ENCODE results near the gene LIN37. TPM values are rescaled to one million over a fixed set of nuclear protein-coding genes. Genes with fewer than 3 reads are reported as not detected.

Gene LIN37
- total and polyA plus RNA-seq, 2 experiments from 2014 or later = 12.0 to 13.6 TPM

GRCh38 chr19:35719402-35720162, 28.8 kb upstream of the LIN37 start:
- Histone ChIP-seq H3K9me2 (replicated peaks; ENCODE audit: insufficient read depth) (no peaks in the 10 kb centered on the region), H2AFZ (no peak overlapping the region), H3K27me3 (no peaks in the 10 kb centered on the region), H3K9me3 (ENCODE audit: low read depth) (no peaks in the 10 kb centered on the region), H3K4me3 (no peak overlapping the region), H3K4me2 (peak overlapping the region; percentile 87), H3K79me2 (peaks cover 49% of the 10 kb centered on the region), H3K27ac (peak overlapping the region; percentile 85), H3K4me1 (ENCODE audit: insufficient read depth) (peaks cover 15% of the 10 kb centered on the region), H3K36me3 (replicated peaks; ENCODE audit: insufficient read depth, low read depth) (no peaks in the 10 kb centered on the region), H4K20me1 (ENCODE audit: insufficient read depth, poor library complexity, severe bottlenecking) (peaks cover 25% of the 10 kb centered on the region)
- TF ChIP-seq CTCF (IDR thresholded peaks at IDR 0.05; ENCODE audit: poor library complexity) = no peak
- no peak for TF ChIP-seq EZH2 (IDR thresholded peaks at IDR 0.05; ENCODE audit: borderline replicate concordance)
- DNase-seq (ENCODE audit: low spot score) = no peak
- WGBS (ENCODE audit: low lambda C conversion rate, missing lambda C conversion rate) = 94% methylated on average over 28 of the region's 32 CpGs

GRCh38 chr19:35720163-35720524, 28.2 kb upstream of the LIN37 start:
- Histone ChIP-seq H3K79me2 (peaks cover 46% of the 10 kb centered on the region), H3K27me3 (no peaks in the 10 kb centered on the region), H4K20me1 (ENCODE audit: insufficient read depth, poor library complexity, severe bottlenecking) (peaks cover 25% of the 10 kb centered on the region), H3K9me3 (ENCODE audit: low read depth) (no peaks in the 10 kb centered on the region), H3K4me1 (ENCODE audit: insufficient read depth) (peaks cover 15% of the 10 kb centered on the region), H3K4me2 (no peak overlapping the region), H3K36me3 (replicated peaks; ENCODE audit: insufficient read depth, low read depth) (no peaks in the 10 kb centered on the region), H3K4me3 (no peak overlapping the region), H2AFZ (no peak overlapping the region), H3K27ac (no peak overlapping the region), H3K9me2 (replicated peaks; ENCODE audit: insufficient read depth) (no peaks in the 10 kb centered on the region)
- TF ChIP-seq CTCF (IDR thresholded peaks at IDR 0.05; ENCODE audit: poor library complexity) = no peak
- no peak for TF ChIP-seq EZH2phosphoT487 (IDR thresholded peaks at IDR 0.05; ENCODE audit: low read depth, severe bottlenecking, unreplicated experiment)
- no peak for TF ChIP-seq EZH2 (IDR thresholded peaks at IDR 0.05; ENCODE audit: borderline replicate concordance)
- 98% methylated on average over 9 of the region's 9 CpGs for whole genome bisulfite sequencing (ENCODE audit: low lambda C conversion rate, missing lambda C conversion rate)
- DNase-seq (ENCODE audit: low spot score) = no peak

- H3K4me2 ChIP-seq = no peak overlapping the region
- no peak for TF ChIP-seq CTCF (IDR thresholded peaks at IDR 0.05; ENCODE audit: poor library complexity)
- no peak for TF ChIP-seq EZH2 (IDR thresholded peaks at IDR 0.05; ENCODE audit: borderline replicate concordance)
- no peak for TF ChIP-seq EZH2phosphoT487 (IDR thresholded peaks at IDR 0.05; ENCODE audit: low read depth, severe bottlenecking, unreplicated experiment)
- H3K4me1 ChIP-seq (ENCODE audit: insufficient read depth) = peaks cover 12% of the 10 kb centered on the region
- H3K9me2 ChIP-seq (replicated peaks; ENCODE audit: insufficient read depth) = no peaks in the 10 kb centered on the region
- no peaks in the 10 kb centered on the region for H3K9me3 ChIP-seq (ENCODE audit: low read depth)
- H4K20me1 ChIP-seq (ENCODE audit: insufficient read depth, poor library complexity, severe bottlenecking) = peaks cover 25% of the 10 kb centered on the region
- no peak for DNase-seq (ENCODE audit: low spot score)
- 97% methylated on average over 11 of the region's 17 CpGs for WGBS (ENCODE audit: low lambda C conversion rate, missing lambda C conversion rate)
- no peak overlapping the region for H3K4me3 ChIP-seq
- no peak overlapping the region for H3K27ac ChIP-seq
- H3K36me3 ChIP-seq (replicated peaks; ENCODE audit: insufficient read depth, low read depth) = no peaks in the 10 kb centered on the region
- H3K79me2 ChIP-seq = peaks cover 42% of the 10 kb centered on the region
- no peaks in the 10 kb centered on the region for H3K27me3 ChIP-seq
- no peak overlapping the region for H2AFZ ChIP-seq
Observed at GRCh38 chr19:35720648-35721047, 27.7 kb upstream of the LIN37 start.

All from hepatocyte (in vitro differentiated cells).